Neural cell (in vitro differentiated cells): ENCODE data around the gene PLCL1.

Experiments
- CTCF ChIP-seq: fragments of 450-650 bp; IDR thresholded peaks from 2 replicates; pipeline ENCODE4 v1.5.1; 2014; ENCODE audit warnings: antibody characterized with exemption, mild to moderate bottlenecking, moderate library complexity; ENCODE audit not compliant: poor library complexity, severe bottlenecking
- EZH2 ChIP-seq: fragments of 200-600, 300-800 bp; shearing (Covaris generic), sonication (generic); IDR thresholded peaks from 2 replicates; pipeline ENCODE4 v1.6.1; 2014; ENCODE audit warnings: antibody characterized with exemption, low read length, borderline replicate concordance, mild to moderate bottlenecking; ENCODE audit not compliant: insufficient read depth, poor library complexity, severe bottlenecking
- MXI1 ChIP-seq: fragments of 450-650 bp; conservative IDR thresholded peaks from 2 replicates; pipeline ENCODE4 v1.6.1; 2014; ENCODE audit warnings: antibody characterized with exemption, mild to moderate bottlenecking; ENCODE audit not compliant: poor library complexity, severe bottlenecking
- POLR2AphosphoS5 ChIP-seq: IDR thresholded peaks from 2 replicates; pipeline ENCODE4 v1.6.1; 2012
- RAD21 ChIP-seq: fragments of 450-650 bp; conservative IDR thresholded peaks from 2 replicates; pipeline ENCODE4 v1.6.1; 2014; ENCODE audit warnings: antibody characterized with exemption, mild to moderate bottlenecking, moderate library complexity

DNA sequence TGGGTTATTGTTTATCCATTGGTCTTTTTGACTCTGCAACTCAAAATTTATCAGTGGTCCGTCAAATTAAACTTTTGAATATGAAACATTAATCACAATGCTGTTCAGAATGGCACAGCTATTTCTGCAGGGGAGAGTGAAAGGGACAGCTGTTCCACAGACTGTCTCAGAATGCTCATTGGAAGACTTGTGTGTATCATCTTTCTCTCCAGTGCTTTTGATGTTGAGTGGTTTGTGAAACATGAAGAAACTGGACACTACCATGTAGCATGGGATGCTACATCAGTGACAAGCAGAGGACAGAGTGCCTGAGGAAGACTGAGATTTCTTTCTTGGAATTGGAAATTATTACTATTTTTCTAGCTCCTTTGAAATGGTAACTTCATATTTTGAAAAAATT, 115.7 kb downstream of the PLCL1 start:
- TF ChIP-seq POLR2AphosphoS5, result no peak
- TF ChIP-seq EZH2, result no peak
- no peak for TF ChIP-seq CTCF
- TF ChIP-seq MXI1, result no peak
- TF ChIP-seq RAD21, result no peak
